CD4-positive, alpha-beta T cell (primary cell): ENCODE results near the gene CDKAL1. TPM values are rescaled to one million over a fixed set of nuclear protein-coding genes. Genes with fewer than 3 reads are reported as not detected.

ENCODE experiments used
- ATAC-seq: fragments of 200-7000 bp; cut with Tn5 transposase; one replicate; pipeline ENCODE4 v1.10.0; 2022; ENCODE audit warnings: mild to moderate bottlenecking; ENCODE audit not compliant: poor library complexity
- CTCF ChIA-PET: fragments of 350-600 bp; sonication (Branson Sonifier 250); formaldehyde crosslinking; loops from one replicate; lab custom pipeline; 2021; ENCODE audit warnings: antibody characterized with exemption, inconsistent platforms; lab: Charles Lee
- POLR2A ChIA-PET: fragments of 350-600 bp; sonication (Branson Sonifier 250); formaldehyde crosslinking; loops from one replicate; lab custom pipeline; 2021; ENCODE audit warnings: antibody characterized with exemption, inconsistent platforms; lab: Charles Lee
- DNase-seq, 14 experiments: peaks; one replicate each; pipeline ENCODE4 v3.0.0-alpha.2; 2013 to 2020; ENCODE audit warnings: mixed read lengths in 2 of 14
- H3K27ac ChIP-seq, 2 donors: one replicate each; pipeline versions ENCODE4 v1.5.1 to v1.7.0; 2013; ENCODE audit warnings: low read length in 2 of 2, low read depth in 1 of 2, mild to moderate bottlenecking in 1 of 2
- H3K27me3 ChIP-seq, 2 experiments: 1 replicate in 1 of 2; 2 replicates in 1 of 2; pipeline versions ENCODE4 v1.6.1 to v1.7.0; 2013; ENCODE audit warnings: low read length in 2 of 2, control low read depth in 1 of 2, mild to moderate bottlenecking in 1 of 2, moderate library complexity in 1 of 2; ENCODE audit not compliant: insufficient read depth in 2 of 2, control insufficient read depth in 1 of 2
- H3K36me3 ChIP-seq: one replicate; pipeline ENCODE4 v1.6.1; 2013; ENCODE audit warnings: low read length, control low read depth; ENCODE audit not compliant: insufficient read depth
- H3K4me1 ChIP-seq: one replicate; pipeline ENCODE4 v1.6.1; 2013; ENCODE audit warnings: low read length, control low read depth; ENCODE audit not compliant: insufficient read depth
- H3K4me3 ChIP-seq: one replicate; pipeline ENCODE4 v1.5.1; 2013; ENCODE audit warnings: mild to moderate bottlenecking, low read length, moderate library complexity
- H3K9me3 ChIP-seq, 2 experiments: 1 replicate in 1 of 2; 2 replicates in 1 of 2; pipeline versions ENCODE4 v1.6.1 to v1.7.0; 2013; ENCODE audit warnings: low read length in 2 of 2, mild to moderate bottlenecking in 2 of 2, control low read depth in 1 of 2, moderate library complexity in 1 of 2; ENCODE audit not compliant: control insufficient read depth in 1 of 2, insufficient read depth in 1 of 2
- H3K27ac Mint-ChIP-seq: one replicate; pipeline ENCODE4 v1.8.0; 2020; ENCODE audit warnings: mixed read lengths
- H3K27me3 Mint-ChIP-seq: one replicate; pipeline ENCODE4 v1.8.0; 2021; ENCODE audit warnings: mixed read lengths
- H3K36me3 Mint-ChIP-seq: one replicate; pipeline ENCODE4 v1.8.0; 2021; ENCODE audit warnings: low read depth, mixed read lengths
- H3K4me1 Mint-ChIP-seq: one replicate; pipeline ENCODE4 v1.8.0; 2021; ENCODE audit warnings: low read depth, mixed read lengths
- H3K4me3 Mint-ChIP-seq: one replicate; pipeline ENCODE4 v1.8.0; 2020; ENCODE audit warnings: mild to moderate bottlenecking, mixed read lengths
- H3K9me3 Mint-ChIP-seq: one replicate; pipeline ENCODE4 v1.8.0; 2020; ENCODE audit warnings: mixed read lengths
- intact Hi-C, 2 experiments: fragments of 100-400 bp; cut with DNase I in 1 of 2; cut with micrococcal nuclease in 1 of 2; formaldehyde crosslinking; loops; one replicate each; pipeline versions ENCODE4 v1.15.1 to v1.9.0; 2023 to 2025; cut with DNase I, micrococcal nuclease
- total RNA-seq, 174 experiments: library from RNA in 2 of 174; stranded (reverse) in 2 of 174; gene quantifications; one replicate each; pipeline ENCODE4 v1.2.3 and lab custom pipeline; 2021 to 2026
- TF ChIP-seq, protein P1 (sequence below): fragments of 200-600 bp; IDR thresholded peaks from one replicate; pipeline ENCODE4 v1.8.0; 2022; ENCODE audit warnings: antibody characterized with exemption, mild to moderate bottlenecking

Gene CDKAL1
- total RNA-seq, 2 experiments from 2014 or later: 21.3 to 23.9 TPM

DNA sequence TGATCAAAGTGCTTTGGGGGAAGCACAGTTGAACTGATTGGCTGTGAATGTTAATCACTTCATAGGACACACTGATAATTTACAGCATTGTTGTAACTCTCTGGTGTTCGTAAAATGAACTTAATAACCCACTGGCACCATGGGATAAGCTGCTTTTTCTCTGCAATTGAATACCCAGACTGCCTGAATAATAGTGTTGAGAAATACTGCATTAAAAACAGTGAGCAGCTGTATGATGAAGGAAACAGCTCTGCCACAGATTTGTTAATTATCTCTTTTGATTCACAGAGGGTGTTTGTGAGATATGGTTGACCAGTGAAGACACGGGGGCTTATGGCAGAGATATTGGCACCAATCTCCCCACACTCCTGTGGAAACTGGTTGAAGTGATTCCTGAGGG lies 420.9 kb downstream of the CDKAL1 start:
- Histone ChIP-seq H3K9me3 (no peaks in the 10 kb centered on the region), H3K4me3 (no peak overlapping the region), H3K27me3 (no peaks in the 10 kb centered on the region), H3K27ac (no peak overlapping the region), H3K36me3 (peaks cover 7% of the 10 kb centered on the region), H3K4me1 (no peaks in the 10 kb centered on the region)
- DNase-seq: no peak
- Mint-ChIP-seq H3K4me3 (no peak overlapping the region), H3K4me1 (no peaks in the 10 kb centered on the region), H3K36me3 (peaks cover 48% of the 10 kb centered on the region), H3K27ac (no peak overlapping the region), H3K9me3 (no peaks in the 10 kb centered on the region), H3K27me3 (no peaks in the 10 kb centered on the region)
- ChIA-PET POLR2A (no interaction called here), CTCF (no interaction called here)
- TF ChIP-seq, protein P1, sequence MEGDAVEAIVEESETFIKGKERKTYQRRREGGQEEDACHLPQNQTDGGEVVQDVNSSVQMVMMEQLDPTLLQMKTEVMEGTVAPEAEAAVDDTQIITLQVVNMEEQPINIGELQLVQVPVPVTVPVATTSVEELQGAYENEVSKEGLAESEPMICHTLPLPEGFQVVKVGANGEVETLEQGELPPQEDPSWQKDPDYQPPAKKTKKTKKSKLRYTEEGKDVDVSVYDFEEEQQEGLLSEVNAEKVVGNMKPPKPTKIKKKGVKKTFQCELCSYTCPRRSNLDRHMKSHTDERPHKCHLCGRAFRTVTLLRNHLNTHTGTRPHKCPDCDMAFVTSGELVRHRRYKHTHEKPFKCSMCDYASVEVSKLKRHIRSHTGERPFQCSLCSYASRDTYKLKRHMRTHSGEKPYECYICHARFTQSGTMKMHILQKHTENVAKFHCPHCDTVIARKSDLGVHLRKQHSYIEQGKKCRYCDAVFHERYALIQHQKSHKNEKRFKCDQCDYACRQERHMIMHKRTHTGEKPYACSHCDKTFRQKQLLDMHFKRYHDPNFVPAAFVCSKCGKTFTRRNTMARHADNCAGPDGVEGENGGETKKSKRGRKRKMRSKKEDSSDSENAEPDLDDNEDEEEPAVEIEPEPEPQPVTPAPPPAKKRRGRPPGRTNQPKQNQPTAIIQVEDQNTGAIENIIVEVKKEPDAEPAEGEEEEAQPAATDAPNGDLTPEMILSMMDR: no peak
- ATAC-seq: no peak
- intact Hi-C loops: no loop called here

- Mint-ChIP-seq H3K27me3 (no peaks in the 10 kb centered on the region), H3K36me3 (peaks cover 55% of the 10 kb centered on the region), H3K9me3 (no peaks in the 10 kb centered on the region), H3K4me3 (no peak overlapping the region), H3K4me1 (no peaks in the 10 kb centered on the region), H3K27ac (no peak overlapping the region)
- Histone ChIP-seq H3K27ac (no peak overlapping the region), H3K4me3 (no peak overlapping the region), H3K27me3 (no peaks in the 10 kb centered on the region), H3K36me3 (peaks cover 7% of the 10 kb centered on the region), H3K9me3 (no peaks in the 10 kb centered on the region), H3K4me1 (no peaks in the 10 kb centered on the region)
- TF ChIP-seq, protein P1: no peak
- ATAC-seq (no peak), DNase-seq (no peak)
- CTCF ChIA-PET: no interaction called here
- intact Hi-C loops: no loop called here
- POLR2A ChIA-PET: no interaction called here
Measured at GRCh38 chr6:20955751-20956150, 421.5 kb downstream of the CDKAL1 start.

GRCh38 chr6:20960067-20960466 lies 425.8 kb downstream of the CDKAL1 start:
- intact Hi-C loops: no loop called here
- ATAC-seq (no peak), DNase-seq (no peak)
- H3K4me1 Mint-ChIP-seq: no peaks in the 10 kb centered on the region
- peaks cover 93% of the 10 kb centered on the region for H3K36me3 Mint-ChIP-seq
- Histone ChIP-seq H3K4me3 (no peak overlapping the region), H3K27ac (no peak overlapping the region), H3K27me3 (no peaks in the 10 kb centered on the region), H3K36me3 (peaks cover 10% of the 10 kb centered on the region), H3K4me1 (no peaks in the 10 kb centered on the region), H3K9me3 (no peaks in the 10 kb centered on the region)
- TF ChIP-seq, protein P1: no peak
- H3K27me3 Mint-ChIP-seq: no peaks in the 10 kb centered on the region
- ChIA-PET POLR2A (no interaction called here), CTCF (interaction anchor here (0.5 kb wide), 1 partner anchor 17 kb away, joined by 5 read pairs; no protein-coding TSS in a partner anchor)
- H3K4me3 Mint-ChIP-seq: no peak overlapping the region
- H3K9me3 Mint-ChIP-seq: peaks cover 3% of the 10 kb centered on the region
- H3K27ac Mint-ChIP-seq: no peak overlapping the region
